Peyer's patch (tissue), 4 donors: ENCODE results near the gene CDH4. TPM values are rescaled to one million over a fixed set of nuclear protein-coding genes. Genes with fewer than 3 reads are reported as not detected.

Experiments
- DNase-seq, 3 donors: peaks; one replicate each; pipeline ENCODE4 v3.0.0-alpha.2; 2017 to 2019
- H3K27ac ChIP-seq, 4 donors: fragments of 200-600 bp; sonication (generic); one replicate each; pipeline ENCODE4 v1.5.1; 2016 to 2019
- H3K27me3 ChIP-seq, 2 donors: fragments of 200-600 bp; sonication (generic); one replicate each; pipeline ENCODE4 v1.5.1; 2019
- H3K36me3 ChIP-seq, 3 donors: fragments of 200-600 bp; sonication (generic); one replicate each; pipeline ENCODE4 v1.5.1; 2016 to 2019
- H3K4me1 ChIP-seq, 4 donors: fragments of 200-600 bp; sonication (generic); one replicate each; pipeline ENCODE4 v1.5.1; 2016 to 2019
- H3K4me3 ChIP-seq, 4 donors: fragments of 200-600 bp; sonication (generic); 1 replicate in 3 of 4; 2 replicates in 1 of 4; pipeline ENCODE4 v1.5.1; 2016 to 2019; ENCODE audit warnings: mild to moderate bottlenecking in 1 of 4
- H3K9me3 ChIP-seq, 4 donors: fragments of 200-600 bp; sonication (generic); one replicate each; pipeline ENCODE4 v1.5.1; 2016 to 2019; ENCODE audit warnings: mild to moderate bottlenecking in 1 of 4
- POLR2A ChIP-seq, 2 donors: fragments of 450-650 bp; IDR thresholded peaks; one replicate each; pipeline ENCODE4 v1.5.1; 2017; ENCODE audit warnings: antibody characterized with exemption in 2 of 2, mild to moderate bottlenecking in 2 of 2, moderate library complexity in 2 of 2
- total RNA-seq, 4 donors: library from RNA; depleted of rRNA; stranded (reverse); fragments of >200 nt; gene quantifications; one replicate each; pipeline ENCODE4 v1.1.0, GENCODE V29; 2016
- TF ChIP-seq, protein P1 (sequence below), 6 experiments: fragments of 450-650 bp in 4 of 6; fragments of 200-600 bp in 2 of 6; sonication (generic) in 1 of 6; IDR thresholded peaks; one replicate each; pipeline ENCODE4 v1.5.1; 2017 to 2019; ENCODE audit warnings: antibody characterized with exemption in 6 of 6, mild to moderate bottlenecking in 3 of 6, moderate library complexity in 1 of 6

CDH4 gene
- total RNA-seq, 4 donors from 2014 or later, result 0.27 TPM; not detected in 3

DNA sequence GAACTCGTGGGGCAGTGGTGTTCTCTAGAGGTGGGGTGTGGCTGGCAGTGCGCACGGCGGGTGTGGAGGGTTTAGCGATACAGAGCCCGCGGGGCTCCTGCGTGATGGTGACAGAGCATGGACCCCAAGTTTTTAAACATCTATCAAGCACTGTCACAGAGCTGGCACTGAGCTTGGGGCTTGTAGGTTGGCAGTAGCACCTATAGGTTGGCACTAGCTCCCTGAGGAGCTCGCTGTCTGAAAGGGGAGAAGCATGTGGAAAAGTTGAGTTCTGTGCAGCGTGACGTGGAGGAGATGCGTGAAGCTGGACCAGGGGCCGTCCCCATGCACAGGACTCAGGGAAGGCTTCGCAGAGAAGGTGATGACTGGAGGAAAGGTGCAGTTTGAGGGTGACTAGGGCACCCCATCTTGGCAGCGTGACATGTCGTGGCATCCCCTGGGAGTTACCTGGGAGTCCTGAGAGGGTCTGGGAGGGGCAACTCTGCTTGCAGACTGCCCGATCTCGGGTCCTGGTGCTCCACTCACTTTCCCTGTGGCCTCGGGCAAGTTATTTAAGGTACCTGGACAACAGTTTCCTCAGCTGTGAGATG lies 122.0 kb downstream of the CDH4 start:
- H3K36me3 ChIP-seq, result no peaks in the 10 kb centered on the region
- no peaks in the 10 kb centered on the region for H3K9me3 ChIP-seq
- no peak for DNase-seq
- TF ChIP-seq POLR2A (IDR thresholded peaks at IDR 0.05), result no peak
- TF ChIP-seq, protein P1, sequence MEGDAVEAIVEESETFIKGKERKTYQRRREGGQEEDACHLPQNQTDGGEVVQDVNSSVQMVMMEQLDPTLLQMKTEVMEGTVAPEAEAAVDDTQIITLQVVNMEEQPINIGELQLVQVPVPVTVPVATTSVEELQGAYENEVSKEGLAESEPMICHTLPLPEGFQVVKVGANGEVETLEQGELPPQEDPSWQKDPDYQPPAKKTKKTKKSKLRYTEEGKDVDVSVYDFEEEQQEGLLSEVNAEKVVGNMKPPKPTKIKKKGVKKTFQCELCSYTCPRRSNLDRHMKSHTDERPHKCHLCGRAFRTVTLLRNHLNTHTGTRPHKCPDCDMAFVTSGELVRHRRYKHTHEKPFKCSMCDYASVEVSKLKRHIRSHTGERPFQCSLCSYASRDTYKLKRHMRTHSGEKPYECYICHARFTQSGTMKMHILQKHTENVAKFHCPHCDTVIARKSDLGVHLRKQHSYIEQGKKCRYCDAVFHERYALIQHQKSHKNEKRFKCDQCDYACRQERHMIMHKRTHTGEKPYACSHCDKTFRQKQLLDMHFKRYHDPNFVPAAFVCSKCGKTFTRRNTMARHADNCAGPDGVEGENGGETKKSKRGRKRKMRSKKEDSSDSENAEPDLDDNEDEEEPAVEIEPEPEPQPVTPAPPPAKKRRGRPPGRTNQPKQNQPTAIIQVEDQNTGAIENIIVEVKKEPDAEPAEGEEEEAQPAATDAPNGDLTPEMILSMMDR (IDR thresholded peaks at IDR 0.05), result no peak
- no peaks in the 10 kb centered on the region for H3K4me1 ChIP-seq
- H3K27me3 ChIP-seq, result no peaks in the 10 kb centered on the region
- no peak overlapping the region for H3K27ac ChIP-seq
- no peak overlapping the region for H3K4me3 ChIP-seq

DNA sequence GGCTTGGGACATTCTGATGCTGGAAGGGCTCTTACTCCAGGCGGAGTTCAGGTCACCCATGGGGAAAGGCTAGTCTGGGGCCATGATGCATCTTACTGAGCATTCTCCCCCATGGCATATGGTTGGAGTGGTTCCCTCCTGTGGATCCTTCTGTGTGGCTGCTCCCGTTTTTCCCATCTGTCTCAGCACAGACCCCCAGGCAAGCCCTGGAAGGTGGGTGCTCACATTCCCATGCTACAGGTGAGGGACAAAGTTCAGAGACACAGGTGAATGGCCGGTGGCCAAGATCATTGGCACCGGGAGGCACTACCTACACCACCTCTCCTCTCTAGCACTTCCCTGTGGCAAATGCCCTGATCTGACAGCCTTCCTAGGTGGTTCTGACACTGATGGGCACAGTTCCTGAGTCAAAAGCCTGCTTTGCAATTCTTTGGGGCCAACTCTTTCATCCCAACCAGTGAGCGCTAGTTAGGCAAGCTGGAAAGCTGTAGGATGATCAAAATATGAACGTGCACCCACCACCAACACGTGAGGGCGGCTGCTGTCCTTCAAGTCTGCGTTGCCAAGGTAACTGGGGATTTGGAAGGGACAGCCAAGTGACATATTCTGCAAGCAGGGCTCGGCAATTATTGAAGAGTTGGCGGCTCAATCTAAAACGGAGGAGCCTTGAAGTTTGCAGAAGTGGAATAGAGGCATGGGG lies 124.6 kb downstream of the CDH4 start:
- Histone ChIP-seq H3K36me3 (no peaks in the 10 kb centered on the region), H3K4me3 (no peak overlapping the region), H3K4me1 (no peaks in the 10 kb centered on the region), H3K27ac (no peak overlapping the region), H3K27me3 (no peaks in the 10 kb centered on the region), H3K9me3 (no peaks in the 10 kb centered on the region)
- TF ChIP-seq POLR2A (IDR thresholded peaks at IDR 0.05), result no peak
- TF ChIP-seq, protein P1 (IDR thresholded peaks at IDR 0.05), result no peak
- no peak for DNase-seq

DNA sequence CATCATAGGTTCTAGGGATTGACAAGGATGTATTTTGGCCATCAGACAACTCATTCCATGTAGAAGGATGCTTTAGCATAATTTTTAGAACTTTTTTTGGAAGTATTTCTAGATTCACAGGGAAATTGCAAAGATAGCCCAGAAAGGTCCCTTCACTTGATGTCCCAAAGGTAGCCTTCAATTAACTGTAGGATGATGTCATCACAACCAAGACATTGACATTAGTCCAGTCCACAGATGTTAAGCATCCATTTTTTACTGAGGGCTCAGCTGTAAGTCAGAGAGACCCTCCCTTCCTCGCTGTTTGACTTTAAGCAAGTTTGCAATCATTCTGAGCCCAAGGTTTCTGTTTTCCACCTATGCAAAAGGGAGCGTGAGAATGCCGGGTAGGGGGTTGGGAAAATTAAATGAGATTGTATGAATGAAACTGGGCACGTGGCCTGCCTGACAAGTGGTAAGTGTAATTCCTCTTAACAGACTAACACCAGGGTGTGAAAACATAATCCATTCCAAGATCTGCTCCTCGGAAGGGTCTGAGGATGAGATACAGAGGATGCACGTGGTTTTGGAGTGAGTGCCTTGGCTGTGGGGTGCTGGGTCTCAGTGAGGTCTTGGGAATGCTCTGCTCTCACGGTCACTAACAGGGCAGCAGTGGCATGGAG lies 126.8 kb downstream of the CDH4 start:
- TF ChIP-seq, protein P1 (IDR thresholded peaks at IDR 0.05), result no peak
- TF ChIP-seq POLR2A (IDR thresholded peaks at IDR 0.05), result no peak
- H3K4me1 ChIP-seq, result no peaks in the 10 kb centered on the region
- no peaks in the 10 kb centered on the region for H3K27me3 ChIP-seq
- H3K9me3 ChIP-seq, result no peaks in the 10 kb centered on the region
- no peaks in the 10 kb centered on the region for H3K36me3 ChIP-seq
- no peak for DNase-seq
- H3K4me3 ChIP-seq, result no peak overlapping the region
- H3K27ac ChIP-seq, result no peak overlapping the region

DNA sequence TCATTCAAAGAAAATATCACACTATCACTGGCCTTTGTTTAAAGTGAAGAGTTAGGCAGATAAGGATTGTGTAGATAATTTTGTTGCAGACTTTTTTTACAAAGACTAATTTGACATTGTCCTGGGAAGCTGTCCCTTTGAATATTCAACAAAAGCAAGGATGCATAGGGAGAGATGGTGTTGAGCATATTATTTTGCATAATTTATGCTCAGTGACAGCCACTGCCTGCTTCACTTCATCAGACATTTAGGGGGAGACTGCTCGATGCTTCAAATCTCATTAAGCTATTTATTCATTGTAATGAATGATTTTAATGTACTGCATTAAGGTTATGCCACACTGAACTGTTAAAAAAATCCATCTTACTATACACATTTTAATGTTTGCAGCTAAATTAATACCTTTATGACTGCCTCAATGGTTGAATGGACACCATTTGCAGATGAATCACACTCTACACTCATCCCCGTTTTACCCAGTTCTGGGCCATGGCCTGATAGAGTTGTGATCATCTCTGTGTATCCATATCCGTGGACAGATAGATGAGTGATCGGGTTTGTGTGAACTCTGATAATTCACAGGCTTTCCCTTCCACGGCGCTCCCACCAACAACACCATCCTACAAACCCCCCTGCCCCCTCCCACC lies 128.0 kb downstream of the CDH4 start:
- Histone ChIP-seq H3K36me3 (no peaks in the 10 kb centered on the region), H3K9me3 (no peaks in the 10 kb centered on the region), H3K27ac (no peak overlapping the region), H3K4me1 (no peaks in the 10 kb centered on the region), H3K27me3 (no peaks in the 10 kb centered on the region), H3K4me3 (no peak overlapping the region)
- no peak for DNase-seq
- TF ChIP-seq, protein P1 (IDR thresholded peaks at IDR 0.05), result no peak
- TF ChIP-seq POLR2A (IDR thresholded peaks at IDR 0.05), result no peak

DNA sequence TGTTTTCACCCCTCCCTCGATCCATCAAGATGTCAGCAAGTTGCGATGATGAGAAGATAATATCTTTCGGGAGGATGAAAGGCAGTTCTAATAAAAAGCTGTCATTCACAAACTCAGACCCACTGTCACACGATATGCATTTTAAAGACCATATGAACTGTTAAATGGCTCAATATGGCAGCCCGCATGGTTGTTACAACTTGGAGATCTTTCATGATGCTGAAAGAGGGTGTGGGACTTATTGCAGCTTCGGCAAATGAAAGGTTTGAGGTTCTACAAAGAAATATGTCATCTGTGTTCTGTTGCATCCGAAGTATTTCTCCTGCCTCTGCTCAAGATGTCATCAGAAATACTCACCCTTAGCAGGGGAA lies 128.5 kb downstream of the CDH4 start:
- TF ChIP-seq, protein P1 (IDR thresholded peaks at IDR 0.05), result no peak
- TF ChIP-seq POLR2A (IDR thresholded peaks at IDR 0.05), result no peak
- DNase-seq, result no peak
- no peaks in the 10 kb centered on the region for H3K36me3 ChIP-seq

More for the DNA sequence above, 128.5 kb downstream of the CDH4 start:
- Histone ChIP-seq H3K9me3 (no peaks in the 10 kb centered on the region), H3K27ac (no peak overlapping the region), H3K4me1 (no peaks in the 10 kb centered on the region), H3K4me3 (no peak overlapping the region), H3K27me3 (no peaks in the 10 kb centered on the region)
